T47D (cell line): ENCODE data around the gene ADGRD1.
"Not testable (repeated sequence)": the region's sequence is repeated elsewhere in the genome, so short reads cannot be mapped to it uniquely, and the experiment has no call there.

ENCODE experiments used
- DNase-seq, 2 experiments: peaks; one replicate each; pipeline versions ENCODE4 v3.0.0 to v3.0.0-alpha.2; 2011 to 2012; ENCODE audit warnings: low read depth in 1 of 2, low spot score in 1 of 2
- JUND ChIP-seq: IDR thresholded peaks from 2 replicates; pipeline ENCODE4 v1.6.1; 2012; ENCODE audit warnings: low read depth
- in situ Hi-C: cut with HindIII; loops from 2 replicates; pipeline ENCODE4 v1.10.0; 2016; ENCODE audit warnings: low sequenced_read_pairs, low pct_unique_long_range_greater_than_20kb

The ADGRD1 gene

DNA sequence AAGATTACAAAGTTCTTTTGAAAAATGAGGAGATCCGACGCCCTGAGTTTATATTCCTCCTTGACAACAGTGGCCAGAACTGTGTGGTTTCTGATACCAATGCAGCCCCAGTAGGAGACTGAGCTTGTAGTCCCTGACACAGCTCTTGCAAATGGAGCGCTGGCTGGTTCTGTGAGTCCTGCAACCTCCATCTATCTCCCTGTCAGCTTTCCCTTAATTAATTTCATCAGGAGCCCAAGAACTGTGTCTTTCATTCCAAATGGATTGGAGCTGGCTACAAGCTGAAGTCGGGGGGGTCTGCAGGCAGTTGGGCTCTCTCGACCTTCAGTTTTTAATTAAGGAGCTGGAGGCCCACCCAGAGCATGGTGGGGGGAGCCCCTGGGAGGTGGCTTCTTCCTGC is 160.6 kb downstream of the ADGRD1 start:
- no peak for TF ChIP-seq JUND
- in situ Hi-C loops: no loop called here
- DNase-seq: no peak

DNA sequence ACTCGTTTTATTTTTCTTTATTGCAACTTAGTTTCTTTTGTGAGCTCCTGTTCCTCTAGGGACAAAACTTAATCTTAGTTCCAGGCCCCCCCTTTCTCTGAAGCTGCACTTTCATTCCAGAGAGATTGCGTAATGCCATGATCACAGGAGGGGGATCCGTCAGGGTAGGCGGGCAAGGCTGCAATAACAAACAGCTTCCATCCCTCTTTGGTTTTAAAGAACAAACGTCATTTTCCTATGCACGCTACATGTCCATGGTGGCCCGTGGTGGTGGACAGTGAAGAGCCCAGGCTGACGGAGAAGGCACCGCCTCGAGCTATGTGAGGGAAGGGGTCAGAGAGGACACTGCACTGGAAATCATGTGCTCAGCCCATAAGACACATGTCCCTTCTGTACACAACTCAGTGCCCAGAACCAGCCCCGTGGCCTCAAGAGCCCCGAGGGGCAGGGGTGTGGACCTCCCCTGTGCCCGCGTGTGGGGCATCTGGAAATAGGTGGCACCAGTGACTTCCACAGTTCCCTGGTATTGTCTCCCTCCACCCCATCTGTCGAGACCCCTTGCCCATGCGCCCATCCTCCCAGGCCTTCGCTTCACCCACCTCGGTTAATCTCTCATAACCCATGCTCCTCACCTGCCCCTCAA is 161.4 kb downstream of the ADGRD1 start:
- no peak for TF ChIP-seq JUND
- DNase-seq: no peak
- in situ Hi-C loops: no loop called here

DNA sequence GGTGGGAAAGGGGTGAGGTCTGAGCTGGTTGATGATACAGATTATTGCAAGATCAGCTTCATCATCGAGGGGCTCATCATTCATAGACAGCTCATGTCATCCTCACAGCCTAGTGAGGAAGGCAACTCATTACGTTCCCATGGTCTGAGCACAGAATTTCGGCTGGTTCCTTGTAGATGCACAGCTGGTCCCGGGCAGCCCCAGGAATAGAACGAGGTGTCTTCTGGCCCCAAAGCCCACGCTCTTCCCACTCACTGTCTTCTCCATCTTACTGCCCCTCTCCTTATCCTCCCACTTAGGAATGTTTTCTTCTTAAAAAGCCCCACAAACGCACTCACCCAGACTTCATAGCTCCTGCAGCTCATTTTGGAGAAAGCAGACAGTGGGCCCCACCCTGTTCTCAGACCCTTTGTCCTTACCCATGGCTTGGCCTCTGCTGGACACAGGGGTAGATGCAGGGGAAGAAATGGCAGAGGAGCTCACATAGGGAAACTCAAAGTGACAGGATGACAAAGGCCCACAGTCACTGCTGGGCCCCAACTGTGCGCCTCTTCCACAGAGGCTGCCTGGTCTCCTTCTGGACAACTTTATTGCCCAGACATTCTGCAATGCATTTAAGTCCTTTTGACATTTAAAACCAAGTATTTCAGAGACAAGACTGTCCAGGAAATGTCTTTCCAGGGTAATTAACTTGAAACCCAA is 162.2 kb downstream of the ADGRD1 start:
- no peak for TF ChIP-seq JUND
- no peak for DNase-seq
- in situ Hi-C loops: no loop called here

DNA sequence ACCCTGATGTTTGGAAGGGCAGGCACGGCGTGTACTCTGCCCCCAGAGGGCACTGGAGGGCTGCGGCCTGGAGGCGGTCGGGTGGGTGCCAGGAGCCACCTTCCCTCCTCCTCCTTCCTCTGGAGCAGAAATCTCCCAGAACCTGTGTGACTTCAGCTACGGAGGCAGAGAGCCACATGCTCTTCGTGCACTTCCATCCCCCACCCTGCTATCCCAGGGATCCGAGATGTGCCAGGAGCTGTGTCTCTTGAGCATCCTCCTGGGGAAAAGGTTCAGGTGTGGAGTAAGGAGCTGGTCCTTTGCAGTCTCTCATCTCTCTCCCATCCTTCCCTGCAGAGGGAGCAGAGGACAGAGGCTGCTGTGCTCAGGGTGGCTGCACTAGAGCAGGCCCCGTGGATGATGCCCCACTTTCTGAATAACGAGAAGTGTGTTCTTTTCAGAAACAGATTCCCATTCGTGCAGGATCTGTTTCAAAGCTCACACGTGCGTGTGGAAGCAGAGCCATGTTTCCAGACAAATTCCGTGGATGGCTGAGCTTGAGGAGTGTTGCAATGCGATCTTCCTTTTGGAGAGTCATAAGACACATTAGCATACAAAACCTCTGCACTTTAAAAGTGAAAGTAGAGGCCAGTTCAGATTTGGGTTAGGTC is 162.9 kb downstream of the ADGRD1 start:
- TF ChIP-seq JUND: no peak
- in situ Hi-C loops: no loop called here
- DNase-seq: peak in 1 of 2 experiments; percentile 23

DNA sequence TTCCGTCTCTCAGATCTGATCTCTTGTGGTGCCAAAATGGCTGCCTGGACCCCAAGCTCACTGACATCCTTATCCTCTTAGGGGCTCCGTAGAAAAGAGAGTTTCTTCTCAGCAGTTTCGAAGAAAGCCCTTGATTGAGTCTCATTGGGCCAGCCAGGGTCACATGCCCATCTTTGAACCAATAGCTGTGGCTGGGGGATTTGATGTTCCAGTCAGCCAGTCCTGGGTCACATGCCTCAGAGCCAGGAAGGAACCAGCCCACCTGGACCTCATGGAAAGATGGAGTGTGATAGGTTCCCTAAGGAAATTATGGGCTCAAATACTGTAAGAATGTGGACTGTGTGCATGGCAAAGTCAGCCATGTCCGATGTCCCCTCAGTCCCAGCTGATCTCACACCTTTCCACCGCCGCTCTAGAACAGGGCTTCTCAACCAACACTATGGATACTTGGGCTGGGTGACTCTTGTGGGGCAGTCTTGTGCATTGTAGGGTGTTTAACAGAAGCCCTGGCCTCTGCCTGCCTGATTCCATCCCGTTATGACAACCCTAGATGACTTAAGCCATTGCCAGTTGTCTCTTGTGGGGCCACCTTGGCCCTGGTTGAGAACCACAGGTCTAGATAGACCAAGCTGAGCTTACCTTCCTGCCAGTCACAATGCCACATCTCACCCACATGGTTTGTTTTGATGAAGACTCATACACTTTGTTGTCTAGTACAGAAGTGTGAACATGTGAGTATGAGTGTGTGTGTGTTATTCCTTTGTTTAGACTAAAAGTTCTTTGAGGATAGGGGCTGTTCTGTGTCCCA is 163.9 kb downstream of the ADGRD1 start:
- no peak for DNase-seq
- TF ChIP-seq JUND: no peak
- in situ Hi-C loops: no loop called here

DNA sequence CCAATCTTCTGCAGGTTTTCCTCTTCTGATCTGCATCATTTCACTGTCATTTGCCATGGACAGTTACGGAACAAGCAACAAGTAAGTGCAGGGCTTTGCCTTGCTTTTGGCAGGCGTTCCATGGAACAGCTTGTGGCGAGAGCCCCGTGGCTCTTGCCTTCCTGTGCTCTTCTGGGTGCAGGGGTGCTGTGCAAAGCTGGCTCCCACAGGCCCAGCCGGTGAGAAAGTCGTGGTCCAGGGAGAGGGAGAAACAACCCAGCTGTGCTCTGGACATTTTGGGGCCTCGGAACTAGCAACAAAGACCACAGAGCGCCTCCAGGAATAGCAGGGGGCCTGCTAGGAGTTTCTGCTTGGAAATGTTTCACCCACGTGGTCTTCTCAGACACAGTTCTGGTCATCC is 164.7 kb downstream of the ADGRD1 start:
- TF ChIP-seq JUND: no peak
- in situ Hi-C loops: no loop called here
- no peak for DNase-seq

DNA sequence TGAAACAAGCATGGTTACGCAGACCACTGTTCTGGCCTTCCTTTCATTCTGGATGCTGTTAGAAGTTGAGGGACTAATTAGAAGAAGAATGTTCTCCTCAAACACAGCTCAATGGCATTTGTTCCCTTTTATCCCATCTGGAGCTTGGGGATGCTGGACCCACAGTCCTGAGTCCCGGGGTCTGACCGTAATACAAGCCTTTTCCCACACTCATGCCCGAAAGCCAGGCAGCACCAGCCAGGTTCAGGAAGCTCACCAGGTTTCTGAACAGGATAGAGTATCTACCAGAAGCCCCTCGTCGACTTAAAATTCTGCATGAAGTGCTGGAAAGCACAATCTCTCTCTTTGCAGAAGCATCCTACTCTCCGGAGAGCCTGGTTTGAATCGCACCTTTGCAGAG is 165.6 kb downstream of the ADGRD1 start:
- in situ Hi-C loops: not testable (repeated sequence)

DNA sequence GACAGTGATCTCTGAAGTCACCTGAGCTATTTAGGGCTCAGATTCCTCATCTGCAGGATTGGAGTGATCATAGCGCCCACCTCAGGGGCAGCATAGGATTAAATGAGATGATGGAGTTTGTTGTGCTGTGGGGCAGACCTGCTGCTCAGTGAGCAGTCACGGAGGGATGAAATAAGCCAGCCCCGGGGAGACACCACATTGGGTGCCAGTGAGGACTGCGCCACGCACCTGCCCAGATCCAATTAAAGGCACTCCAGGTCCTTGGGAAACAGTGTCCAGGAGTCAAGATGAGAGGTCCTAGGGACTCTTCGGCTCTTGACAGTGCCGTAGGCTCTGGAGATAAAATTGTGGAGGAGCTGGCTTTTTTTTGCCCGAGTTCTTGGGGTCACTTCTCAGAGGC is 166.2 kb downstream of the ADGRD1 start:
- TF ChIP-seq JUND: no peak
- in situ Hi-C loops: no loop called here

More for the DNA sequence above, 165.6 kb downstream of the ADGRD1 start:
- DNase-seq: not testable (repeated sequence)

DNA sequence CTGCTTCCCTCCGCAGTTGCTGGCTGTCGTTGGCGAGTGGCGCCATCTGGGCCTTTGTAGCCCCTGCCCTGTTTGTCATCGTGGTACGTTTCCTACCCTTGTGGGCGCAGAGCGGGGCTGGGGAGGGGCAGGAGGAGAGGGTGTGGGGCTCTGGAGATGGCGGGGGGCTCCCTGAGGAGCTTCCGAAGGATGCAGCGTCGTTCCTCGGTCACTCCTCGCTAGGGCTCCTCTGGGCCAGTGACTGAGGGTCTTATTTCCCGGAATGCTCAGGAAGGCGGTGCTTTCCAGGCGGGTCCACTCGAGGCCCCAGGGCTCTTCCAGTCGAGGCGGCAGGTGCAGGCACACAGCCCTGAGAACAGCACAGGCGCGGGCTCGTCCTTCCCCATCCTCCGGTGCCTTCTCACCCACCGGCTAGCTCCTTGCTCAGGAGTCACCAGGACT is 167.1 kb downstream of the ADGRD1 start:
- DNase-seq: no peak
- TF ChIP-seq JUND: no peak
- in situ Hi-C loops: no loop called here

More for the DNA sequence above, 166.2 kb downstream of the ADGRD1 start:
- DNase-seq: no peak

DNA sequence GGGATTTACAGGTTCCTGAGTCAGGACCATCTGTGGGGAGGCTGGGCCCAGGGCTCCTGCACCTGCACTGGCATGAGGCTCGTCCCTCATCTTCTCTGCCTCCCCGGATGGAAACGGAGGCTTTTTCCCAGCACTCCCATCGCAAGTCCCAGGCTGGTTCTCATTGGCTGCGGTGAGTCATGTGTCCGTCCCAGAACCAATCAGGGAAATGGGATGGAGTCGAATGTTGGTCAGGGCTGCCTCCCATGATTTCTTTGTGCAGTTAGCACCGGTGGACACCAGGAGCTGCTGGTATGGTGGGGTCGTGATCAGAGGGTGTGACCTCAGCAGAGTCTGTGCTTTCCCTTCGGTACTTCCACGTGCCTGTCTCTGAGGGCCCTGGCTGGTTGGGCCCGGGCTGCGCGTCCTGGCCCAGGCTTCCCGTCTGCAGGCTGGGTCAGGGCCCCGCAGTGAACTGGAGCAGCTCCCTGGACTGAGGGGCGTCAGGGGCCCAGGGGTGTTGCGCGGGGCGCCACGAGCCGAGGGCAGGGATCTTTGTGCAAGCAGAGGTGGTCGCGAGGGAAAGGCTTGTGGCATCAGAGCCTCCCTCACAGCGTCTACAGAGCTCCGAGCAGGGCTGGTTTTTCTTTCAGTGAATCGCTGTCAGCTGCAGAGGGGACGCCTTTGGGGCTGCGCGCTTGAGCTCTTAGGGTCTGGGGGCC is 168.1 kb downstream of the ADGRD1 start:
- in situ Hi-C loops: no loop called here
- TF ChIP-seq JUND: no peak
- no peak for DNase-seq

DNA sequence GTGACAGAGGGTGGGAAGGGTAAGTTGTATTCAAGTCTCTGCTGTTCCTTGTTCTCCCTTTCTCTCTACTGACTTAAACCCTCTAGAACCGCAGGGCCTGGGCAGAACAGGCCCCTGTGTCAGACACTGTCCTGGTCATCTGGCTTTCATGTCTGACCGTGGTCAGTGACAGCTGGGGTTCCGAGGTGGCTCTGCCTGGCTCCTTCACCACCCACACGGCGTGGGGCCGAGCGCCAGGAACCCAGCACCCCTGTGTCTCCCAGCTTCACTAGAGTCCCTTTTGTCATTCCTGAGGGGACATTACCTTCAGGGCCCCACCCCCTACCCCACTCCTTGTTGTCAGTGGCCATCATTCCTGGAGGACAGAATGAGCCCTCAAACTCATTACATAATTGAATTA is 168.9 kb downstream of the ADGRD1 start:
- in situ Hi-C loops: no loop called here
- no peak for DNase-seq
- no peak for TF ChIP-seq JUND

DNA sequence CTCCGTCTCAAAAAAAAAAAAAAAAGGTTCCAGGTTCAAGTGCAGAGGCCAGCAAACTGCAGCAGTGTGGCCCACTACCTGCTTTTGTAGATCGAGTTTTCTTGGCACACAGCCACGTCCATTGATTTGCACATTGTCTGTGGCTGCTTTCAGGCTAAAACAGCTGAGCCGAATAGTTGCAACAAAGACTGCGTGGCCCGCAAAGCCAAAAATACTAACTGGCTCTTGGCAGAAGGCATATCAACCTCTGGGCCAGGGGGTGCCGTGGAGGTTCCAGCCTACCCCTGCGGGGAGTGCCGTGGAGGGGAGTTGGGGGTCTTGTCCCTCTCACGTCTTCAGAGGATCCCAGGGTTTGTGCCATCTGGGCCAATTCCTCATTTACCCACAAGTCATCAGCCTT is 170.1 kb downstream of the ADGRD1 start:
- in situ Hi-C loops: no loop called here
- no peak for DNase-seq
- TF ChIP-seq JUND: no peak
